SK-N-SH (cell line): Measurements from ENCODE around the gene NPFF. TPM values are rescaled to one million over a fixed set of nuclear protein-coding genes. Genes with fewer than 3 reads are reported as not detected.
"Not testable (repeated sequence)": the region's sequence is repeated elsewhere in the genome, so short reads cannot be mapped to it uniquely, and the experiment has no call there.

ENCODE experiments used
- CTCF ChIA-PET: fragments of 300-600, 350-600 bp; formaldehyde crosslinking; extraction: SDS; loops from one replicate; lab custom pipeline; 2021; lab: Yijun Ruan, JAX
- POLR2A ChIA-PET: fragments of 350-600 bp; sonication (Branson Sonifier 250); formaldehyde crosslinking; extraction: SDS; loops from one replicate; lab custom pipeline; 2020; ENCODE audit warnings: antibody characterized with exemption, inconsistent platforms; lab: Yijun Ruan, JAX
- DNase-seq: peaks from one replicate; pipeline ENCODE4 v3.0.0; 2012
- H2AFZ ChIP-seq: fragments of 200-600 bp; sonication (generic); 2 replicates; pipeline ENCODE4 v1.8.1; 2016; ENCODE audit warnings: antibody characterized with exemption, mild to moderate bottlenecking, low read depth
- H3F3A ChIP-seq: fragments of 200-600 bp; sonication (generic); replicated peaks from 2 replicates; pipeline ENCODE3; 2016; ENCODE audit warnings: antibody characterized with exemption, mild to moderate bottlenecking; ENCODE audit not compliant: insufficient read depth
- H3K27ac ChIP-seq, 2 experiments: fragments of 200-500 bp in 1 of 2; fragments of 200-600 bp in 1 of 2; sonication (Bioruptor generic) in 1 of 2; sonication (generic), shearing (Covaris generic) in 1 of 2; 2 replicates each; pipeline versions ENCODE4 v1.5.1 to v1.6.1; 2014 to 2016; ENCODE audit warnings: low read depth in 2 of 2, inconsistent platforms in 1 of 2, low read length in 1 of 2, mild to moderate bottlenecking in 1 of 2, mixed read lengths in 1 of 2
- H3K27me3 ChIP-seq: fragments of 200-600 bp; sonication (generic), shearing (Covaris generic); 2 replicates; pipeline ENCODE4 v1.6.1; 2016; ENCODE audit warnings: mixed run types; ENCODE audit not compliant: insufficient read depth
- H3K36me3 ChIP-seq, 2 experiments: fragments of 200-500 bp in 1 of 2; fragments of 200-600 bp in 1 of 2; sonication (Bioruptor generic) in 1 of 2; sonication (generic) in 1 of 2; replicated peaks in 1 of 2; 2 replicates each; pipeline versions ENCODE3 to v1.5.1; 2014 to 2016; ENCODE audit warnings: low read length in 1 of 2, mild to moderate bottlenecking in 1 of 2; ENCODE audit not compliant: insufficient read depth in 2 of 2, control insufficient read depth in 1 of 2
- H3K4me1 ChIP-seq, 2 experiments: fragments of 200-500 bp in 1 of 2; fragments of 200-600 bp in 1 of 2; sonication (Bioruptor generic) in 1 of 2; sonication (generic), shearing (Covaris generic) in 1 of 2; 2 replicates each; pipeline versions ENCODE4 v1.5.1 to v1.6.1; 2014 to 2016; ENCODE audit warnings: low read depth in 1 of 2, low read length in 1 of 2, mixed run types in 1 of 2; ENCODE audit not compliant: insufficient read depth in 2 of 2, control insufficient read depth in 1 of 2
- H3K4me2 ChIP-seq: fragments of 200-600 bp; sonication (generic), shearing (Covaris generic); 2 replicates; pipeline ENCODE4 v1.6.1; 2017; ENCODE audit warnings: mixed run types
- H3K4me3 ChIP-seq, 2 experiments: fragments of 200-500 bp in 1 of 2; fragments of 200-600 bp in 1 of 2; sonication (Bioruptor generic) in 1 of 2; sonication (generic), shearing (Covaris generic) in 1 of 2; 2 replicates each; pipeline versions ENCODE4 v1.5.1 to v1.8.1; 2014 to 2016; ENCODE audit warnings: low read depth in 2 of 2, inconsistent platforms in 1 of 2, low read length in 1 of 2, mild to moderate bottlenecking in 1 of 2, mixed read lengths in 1 of 2, moderate library complexity in 1 of 2
- H3K79me2 ChIP-seq: fragments of 200-600 bp; sonication (generic); 2 replicates; pipeline ENCODE4 v1.8.1; 2017; ENCODE audit warnings: mild to moderate bottlenecking; ENCODE audit not compliant: insufficient read depth
- H3K9ac ChIP-seq: fragments of 200-600 bp; sonication (generic); 2 replicates; pipeline ENCODE4 v1.6.1; 2017; ENCODE audit warnings: mixed run types
- H3K9me2 ChIP-seq: fragments of 200-600 bp; sonication (generic); 2 replicates; pipeline ENCODE4 v1.6.1; 2017; ENCODE audit warnings: mixed run types
- H3K9me3 ChIP-seq: fragments of 200-600 bp; sonication (generic); 2 replicates; pipeline ENCODE4 v1.6.1; 2017; ENCODE audit warnings: mixed run types, mild to moderate bottlenecking, moderate library complexity
- H4K20me1 ChIP-seq: fragments of 200-600 bp; sonication (generic); 2 replicates; pipeline ENCODE4 v1.6.1; 2017; ENCODE audit warnings: mild to moderate bottlenecking, mixed run types; ENCODE audit not compliant: insufficient read depth
- EP300 ChIP-seq, 2 experiments: IDR thresholded peaks; 2 replicates each; pipeline versions ENCODE4 v1.4.0 to v1.6.1; 2012; ENCODE audit warnings: borderline replicate concordance in 1 of 2, low read depth in 1 of 2, low read length in 1 of 2
- FOXJ3 ChIP-seq: sonication (generic); formaldehyde crosslinking; IDR thresholded peaks from 2 replicates; pipeline ENCODE4 v1.5.1; 2020; ENCODE audit warnings: mild to moderate bottlenecking, missing genetic modification reagents
- MXI1 ChIP-seq: IDR thresholded peaks from 2 replicates; pipeline ENCODE4 v1.6.1; 2012; ENCODE audit warnings: mild to moderate bottlenecking, low read depth, low read length, improper control_type of control experiment
- POLR2AphosphoS5 ChIP-seq: IDR thresholded peaks from 2 replicates; pipeline ENCODE4 v1.6.1; 2012; ENCODE audit warnings: low read depth, low read length
- WGBS: methylation state at CpG from one replicate; pipeline ENCODE4 v1.1.6; 2017; ENCODE audit warnings: low lambda C conversion rate; 5-methylcytosine and 5-hydroxymethylcytosine counted together
- polyA plus RNA-seq, 3 experiments: library from polyadenylated mRNA; depleted of rRNA; stranded (reverse); fragments of >200 nt; gene quantifications; 2 replicates each; pipeline ENCODE4 v1.2.3, GENCODE V29; 2012
- TF ChIP-seq, protein P1 (sequence below): fragments of 200-600 bp; sonication (generic); IDR thresholded peaks from 2 replicates; pipeline ENCODE4 v1.6.1; 2017; ENCODE audit warnings: antibody characterized with exemption, mild to moderate bottlenecking, moderate library complexity
- TF ChIP-seq, protein P2 (sequence below): fragments of 150-350 bp; IDR thresholded peaks from 2 replicates; pipeline ENCODE4 v1.6.1; 2017; ENCODE audit warnings: antibody characterized with exemption, low read length, low read depth, borderline replicate concordance
- TF ChIP-seq, protein P3 (sequence below): fragments of 150-350 bp; IDR thresholded peaks from 2 replicates; pipeline ENCODE4 v1.6.1; 2016; ENCODE audit warnings: mild to moderate bottlenecking, low read depth, low read length

Gene NPFF
- polyA plus RNA-seq, 1 of the 3 experiments (the other 2 are of a cell fraction), result 0.13 TPM

GRCh38 chr12:53550595-53550994 is 43.3 kb upstream of the NPFF start:
- H3K27ac ChIP-seq, result no peak overlapping the region
- no peaks in the 10 kb centered on the region for H3K9me3 ChIP-seq
- no peak for DNase-seq
- ChIA-PET POLR2A (no interaction called here), CTCF (interaction anchor here (1.3 kb wide), 1 partner anchor 125 kb away, joined by 5 read pairs; the partner anchor contains the start of gene ATP5MC2)
- WGBS, result 91% methylated on average over 1 of the region's 1 CpG
- no peak overlapping the region for H3K9ac ChIP-seq
- H4K20me1 ChIP-seq, result no peaks in the 10 kb centered on the region
- H3K27me3 ChIP-seq, result no peaks in the 10 kb centered on the region
- H3F3A ChIP-seq, result no peaks in the 10 kb centered on the region
- no peak overlapping the region for H3K4me3 ChIP-seq
- H3K36me3 ChIP-seq, result peaks cover 0 to 41% of the 10 kb centered on the region in 2 experiments
- no peak overlapping the region for H3K4me2 ChIP-seq
- no peaks in the 10 kb centered on the region for H3K79me2 ChIP-seq
- no peak for TF ChIP-seq EP300 (IDR thresholded peaks at IDR 0.05; ENCODE audit: borderline replicate concordance in 1 of 2, low read depth in 1 of 2, low read length in 1 of 2)
- TF ChIP-seq POLR2AphosphoS5, result no peak
- no peak for TF ChIP-seq MXI1
- TF ChIP-seq, protein P1, sequence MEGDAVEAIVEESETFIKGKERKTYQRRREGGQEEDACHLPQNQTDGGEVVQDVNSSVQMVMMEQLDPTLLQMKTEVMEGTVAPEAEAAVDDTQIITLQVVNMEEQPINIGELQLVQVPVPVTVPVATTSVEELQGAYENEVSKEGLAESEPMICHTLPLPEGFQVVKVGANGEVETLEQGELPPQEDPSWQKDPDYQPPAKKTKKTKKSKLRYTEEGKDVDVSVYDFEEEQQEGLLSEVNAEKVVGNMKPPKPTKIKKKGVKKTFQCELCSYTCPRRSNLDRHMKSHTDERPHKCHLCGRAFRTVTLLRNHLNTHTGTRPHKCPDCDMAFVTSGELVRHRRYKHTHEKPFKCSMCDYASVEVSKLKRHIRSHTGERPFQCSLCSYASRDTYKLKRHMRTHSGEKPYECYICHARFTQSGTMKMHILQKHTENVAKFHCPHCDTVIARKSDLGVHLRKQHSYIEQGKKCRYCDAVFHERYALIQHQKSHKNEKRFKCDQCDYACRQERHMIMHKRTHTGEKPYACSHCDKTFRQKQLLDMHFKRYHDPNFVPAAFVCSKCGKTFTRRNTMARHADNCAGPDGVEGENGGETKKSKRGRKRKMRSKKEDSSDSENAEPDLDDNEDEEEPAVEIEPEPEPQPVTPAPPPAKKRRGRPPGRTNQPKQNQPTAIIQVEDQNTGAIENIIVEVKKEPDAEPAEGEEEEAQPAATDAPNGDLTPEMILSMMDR, result no peak
- TF ChIP-seq, protein P2, sequence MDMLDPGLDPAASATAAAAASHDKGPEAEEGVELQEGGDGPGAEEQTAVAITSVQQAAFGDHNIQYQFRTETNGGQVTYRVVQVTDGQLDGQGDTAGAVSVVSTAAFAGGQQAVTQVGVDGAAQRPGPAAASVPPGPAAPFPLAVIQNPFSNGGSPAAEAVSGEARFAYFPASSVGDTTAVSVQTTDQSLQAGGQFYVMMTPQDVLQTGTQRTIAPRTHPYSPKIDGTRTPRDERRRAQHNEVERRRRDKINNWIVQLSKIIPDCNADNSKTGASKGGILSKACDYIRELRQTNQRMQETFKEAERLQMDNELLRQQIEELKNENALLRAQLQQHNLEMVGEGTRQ, result no peak
- TF ChIP-seq, protein P3, sequence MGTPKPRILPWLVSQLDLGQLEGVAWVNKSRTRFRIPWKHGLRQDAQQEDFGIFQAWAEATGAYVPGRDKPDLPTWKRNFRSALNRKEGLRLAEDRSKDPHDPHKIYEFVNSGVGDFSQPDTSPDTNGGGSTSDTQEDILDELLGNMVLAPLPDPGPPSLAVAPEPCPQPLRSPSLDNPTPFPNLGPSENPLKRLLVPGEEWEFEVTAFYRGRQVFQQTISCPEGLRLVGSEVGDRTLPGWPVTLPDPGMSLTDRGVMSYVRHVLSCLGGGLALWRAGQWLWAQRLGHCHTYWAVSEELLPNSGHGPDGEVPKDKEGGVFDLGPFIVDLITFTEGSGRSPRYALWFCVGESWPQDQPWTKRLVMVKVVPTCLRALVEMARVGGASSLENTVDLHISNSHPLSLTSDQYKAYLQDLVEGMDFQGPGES, result no peak
- TF ChIP-seq FOXJ3, result no peak
- H3K9me2 ChIP-seq, result no peaks in the 10 kb centered on the region
- no peaks in the 10 kb centered on the region for H3K4me1 ChIP-seq
- H2AFZ ChIP-seq, result no peak overlapping the region

DNA sequence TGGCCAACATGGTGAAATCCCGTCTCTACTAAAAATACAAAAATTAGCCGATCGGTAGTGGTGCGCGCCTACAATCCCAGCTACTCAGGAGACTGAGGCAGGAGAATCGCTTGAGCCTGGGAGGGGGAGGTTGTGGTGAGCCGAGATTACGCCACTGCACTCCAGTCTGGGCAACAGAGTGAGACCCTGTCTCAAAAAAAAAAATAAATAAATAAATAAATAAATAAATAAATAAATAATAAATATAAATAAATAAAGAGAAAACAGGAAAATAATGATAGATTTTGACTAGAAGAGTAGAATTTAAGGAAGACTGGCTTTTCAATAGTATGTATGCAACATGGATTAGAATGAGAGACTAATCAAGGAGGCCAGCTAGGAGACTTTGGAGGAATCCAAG is 42.8 kb upstream of the NPFF start:
- H3F3A ChIP-seq, DNase-seq, H3K9me3 ChIP-seq, H4K20me1 ChIP-seq, H3K79me2 ChIP-seq, H3K9ac ChIP-seq, H3K27me3 ChIP-seq, H3K27ac ChIP-seq, POLR2A ChIA-PET, H3K4me2 ChIP-seq, H3K4me3 ChIP-seq, H3K9me2 ChIP-seq, H3K4me1 ChIP-seq, H2AFZ ChIP-seq: not testable (repeated sequence)
- peaks cover 0 to 41% of the 10 kb centered on the region in 2 experiments for H3K36me3 ChIP-seq
- CTCF ChIA-PET, result interaction anchor here (0.7 to 1.3 kb wide), 2 partner anchors 108 to 126 kb away, joined by 3 to 5 read pairs; partner anchors contain the start of gene ATP5MC2
- 96% methylated on average over 8 of the region's 8 CpGs for WGBS

DNA sequence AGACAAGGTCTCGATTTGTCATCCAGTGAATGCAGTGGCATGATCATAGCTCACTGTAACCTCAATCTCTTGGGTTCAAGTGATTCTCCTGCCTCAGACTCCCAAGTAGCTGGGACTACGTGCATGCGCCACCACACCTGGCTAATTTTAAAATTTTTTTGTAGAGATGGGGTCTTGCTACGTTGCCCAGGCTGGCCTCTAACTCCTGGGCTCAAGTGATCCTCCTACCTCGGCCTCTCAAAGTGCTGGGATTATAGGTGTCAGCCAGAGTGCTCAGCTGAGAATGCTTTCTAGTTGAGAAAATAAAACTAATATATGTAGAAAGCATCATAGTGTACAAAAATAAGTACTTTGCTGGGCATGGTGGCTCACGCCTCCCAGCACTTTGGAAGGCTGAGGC is 41.1 kb upstream of the NPFF start:
- H3K79me2 ChIP-seq, H3K9me3 ChIP-seq, H3K9me2 ChIP-seq, H3K9ac ChIP-seq, POLR2A ChIA-PET, H4K20me1 ChIP-seq, H3K4me3 ChIP-seq, H3K4me1 ChIP-seq, H3K27me3 ChIP-seq, H2AFZ ChIP-seq, H3K27ac ChIP-seq, DNase-seq, H3K4me2 ChIP-seq: not testable (repeated sequence)
- Histone ChIP-seq H3K36me3 (peaks cover 0 to 41% of the 10 kb centered on the region in 2 experiments), H3F3A (peaks cover 11% of the 10 kb centered on the region)
- WGBS, result 98% methylated on average over 6 of the region's 6 CpGs
- CTCF ChIA-PET, result interaction anchor here (1.0 to 1.6 kb wide), 3 partner anchors 127 to 198 kb away, joined by 3 to 8 read pairs (median 3); partner anchors contain the start of gene ATP5MC2
